Type B pancreatic cell (in vitro differentiated cells): ENCODE results near the gene RAD51B. TPM values are rescaled to one million over a fixed set of nuclear protein-coding genes. Genes with fewer than 3 reads are reported as not detected.

ENCODE experiments used
- DNase-seq: peaks from one replicate; pipeline ENCODE4 v3.0.0; 2021; ENCODE audit warnings: mixed read lengths; ENCODE audit not compliant: unreplicated experiment; ENCODE audit errors: extremely low spot score
- H3K27ac Mint-ChIP-seq: 2 replicates; pipeline ENCODE4 v1.8.0; 2021; ENCODE audit warnings: mild to moderate bottlenecking, mixed read lengths
- H3K27me3 Mint-ChIP-seq: 2 replicates; pipeline ENCODE4 v1.8.0; 2021; ENCODE audit warnings: mixed read lengths
- H3K36me3 Mint-ChIP-seq: 2 replicates; pipeline ENCODE4 v1.8.0; 2021; ENCODE audit warnings: mixed read lengths
- H3K4me1 Mint-ChIP-seq: one replicate; pipeline ENCODE4 v1.8.0; 2021; ENCODE audit warnings: mixed read lengths; ENCODE audit not compliant: unreplicated experiment
- H3K4me3 Mint-ChIP-seq: 2 replicates; pipeline ENCODE4 v1.8.0; 2021; ENCODE audit warnings: mild to moderate bottlenecking, mixed read lengths
- H3K9me3 Mint-ChIP-seq: 2 replicates; pipeline ENCODE4 v1.8.0; 2021; ENCODE audit warnings: mixed read lengths
- CTCF ChIP-seq: fragments of 200-600 bp; sonication (generic); conservative IDR thresholded peaks from 2 replicates; pipeline ENCODE4 v1.5.0; 2021; ENCODE audit warnings: antibody characterized with exemption, mild to moderate bottlenecking
- total RNA-seq: library from RNA; stranded (reverse); gene quantifications from 2 replicates; pipeline ENCODE4 v1.2.1, GENCODE V29; 2021; ENCODE audit warnings: low replicate concordance

Gene RAD51B
- total RNA-seq, 1 donor from 2014 or later = 27.3 TPM

- peaks cover 42% of the 10 kb centered on the region for H3K4me1 Mint-ChIP-seq
- H3K36me3 Mint-ChIP-seq = peaks cover 22% of the 10 kb centered on the region
- TF ChIP-seq CTCF = no peak
- no peaks in the 10 kb centered on the region for H3K27me3 Mint-ChIP-seq
- H3K4me3 Mint-ChIP-seq = peak overlapping the region; percentile 38
- peaks cover 9% of the 10 kb centered on the region for H3K9me3 Mint-ChIP-seq
- peak overlapping the region; percentile 55 for H3K27ac Mint-ChIP-seq
- DNase-seq = no peak
These were observed 216.6 kb downstream of the RAD51B start for GRCh38 chr14:68036202-68036601.

GRCh38 chr14:68039593-68039992 is 220.0 kb downstream of the RAD51B start:
- H3K9me3 Mint-ChIP-seq = peaks cover 4% of the 10 kb centered on the region
- peak overlapping the region; percentile 35 for H3K27ac Mint-ChIP-seq
- H3K36me3 Mint-ChIP-seq = peaks cover 8% of the 10 kb centered on the region
- no peak for TF ChIP-seq CTCF
- peaks cover 62% of the 10 kb centered on the region for H3K4me1 Mint-ChIP-seq
- no peaks in the 10 kb centered on the region for H3K27me3 Mint-ChIP-seq
- DNase-seq = no peak
- H3K4me3 Mint-ChIP-seq = no peak overlapping the region

DNA sequence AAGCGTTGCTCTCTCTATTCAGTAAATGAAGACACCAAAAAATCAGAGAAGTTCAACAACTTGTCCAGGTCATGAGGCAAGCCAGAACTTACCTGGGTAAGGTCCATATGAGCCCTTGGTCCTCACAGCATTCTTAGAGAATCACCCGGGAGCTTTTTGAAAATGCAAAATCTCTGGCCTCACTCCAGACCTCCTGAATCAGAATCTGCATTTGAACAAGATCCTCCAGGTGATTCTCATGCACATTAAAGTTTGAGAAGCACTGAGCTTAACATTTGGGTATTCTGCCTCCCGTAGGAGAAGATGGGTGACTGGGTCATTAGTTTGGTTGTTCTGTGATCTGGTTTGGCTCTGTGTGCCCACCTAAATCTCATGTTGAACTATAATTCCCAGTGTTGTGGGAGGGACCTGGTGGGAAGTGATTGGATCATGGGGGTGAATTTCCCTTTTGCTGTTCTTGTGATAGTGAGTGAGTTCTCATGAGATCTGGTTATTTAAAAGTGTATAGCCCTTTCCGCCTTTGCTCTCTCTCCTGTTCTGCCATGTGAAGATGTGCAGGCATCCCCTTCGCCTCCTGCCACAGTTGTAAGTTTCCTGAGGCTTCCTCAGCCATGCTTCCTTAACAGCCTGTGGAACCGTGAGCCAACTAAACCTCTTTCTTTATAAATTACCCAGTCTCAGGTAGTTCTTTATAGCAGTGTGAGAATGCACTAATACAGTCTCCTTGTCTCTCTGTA is 221.2 kb downstream of the RAD51B start:
- H3K4me3 Mint-ChIP-seq = peak overlapping the region; percentile 40
- H3K27me3 Mint-ChIP-seq = no peaks in the 10 kb centered on the region
- TF ChIP-seq CTCF = no peak
- peaks cover 61% of the 10 kb centered on the region for H3K4me1 Mint-ChIP-seq
- no peak for DNase-seq
- H3K36me3 Mint-ChIP-seq = peaks cover 8% of the 10 kb centered on the region
- peak overlapping the region; percentile 74 for H3K27ac Mint-ChIP-seq
- H3K9me3 Mint-ChIP-seq = peaks cover 4% of the 10 kb centered on the region

DNA sequence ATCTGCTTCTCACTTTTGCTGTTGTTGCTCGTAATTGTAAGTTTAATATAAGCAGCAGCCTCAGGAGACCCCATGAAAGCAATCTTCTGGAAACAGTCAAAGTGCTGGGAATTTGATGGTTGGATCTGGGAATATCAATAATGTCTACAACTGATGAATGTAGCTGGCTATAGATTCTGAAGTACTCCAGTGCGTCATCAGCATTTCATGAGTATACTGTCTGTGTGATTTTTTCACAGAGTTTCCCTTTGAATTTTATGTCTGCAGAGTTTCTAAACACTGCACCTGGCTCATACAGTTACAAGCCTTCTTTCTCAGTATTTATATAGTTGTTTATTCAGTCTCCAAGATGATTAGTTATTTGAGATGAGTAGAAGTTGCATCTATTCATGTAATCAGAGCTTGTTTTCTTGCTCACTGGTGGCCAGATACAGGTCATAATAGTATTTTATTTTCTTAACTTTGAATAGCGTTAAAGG is 222.3 kb downstream of the RAD51B start:
- TF ChIP-seq CTCF = no peak
- no peaks in the 10 kb centered on the region for H3K27me3 Mint-ChIP-seq
- peaks cover 4% of the 10 kb centered on the region for H3K9me3 Mint-ChIP-seq
- DNase-seq = no peak
- H3K4me1 Mint-ChIP-seq = peaks cover 53% of the 10 kb centered on the region
- H3K36me3 Mint-ChIP-seq = peaks cover 8% of the 10 kb centered on the region
- H3K4me3 Mint-ChIP-seq = peak overlapping the region; percentile 40
- H3K27ac Mint-ChIP-seq = peak overlapping the region; percentile 74

DNA sequence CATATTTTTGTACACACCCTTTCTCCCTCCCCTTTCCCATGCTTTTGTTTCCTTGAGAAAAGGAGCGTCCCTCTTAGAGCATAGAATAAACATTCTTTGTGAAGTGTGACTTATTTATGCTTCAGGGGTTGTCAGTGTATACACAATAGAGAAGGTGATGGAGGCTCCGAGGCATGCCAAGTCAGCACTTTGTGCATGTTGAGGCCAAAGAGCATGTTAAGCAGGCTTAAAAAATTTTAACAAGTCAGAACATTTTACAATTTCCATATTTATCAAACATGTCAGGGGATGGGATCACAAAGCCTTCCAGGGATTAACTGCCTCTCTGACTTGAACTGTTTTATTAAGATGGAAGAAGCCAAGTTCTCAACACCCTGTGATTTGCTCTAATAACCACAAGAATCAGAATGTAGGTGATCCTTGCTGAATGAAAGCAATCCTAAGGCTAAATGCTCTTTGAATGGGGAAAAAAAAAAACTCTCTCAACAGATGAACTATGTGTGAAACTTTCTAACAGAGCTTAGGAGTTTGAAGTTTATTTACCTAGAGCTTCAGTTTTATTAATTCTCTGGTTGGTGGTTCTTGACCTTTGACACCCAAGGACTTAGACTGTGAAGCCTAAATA is 223.1 kb downstream of the RAD51B start:
- Mint-ChIP-seq H3K4me3 (peak overlapping the region; percentile 15), H3K27ac (peak overlapping the region; percentile 74), H3K36me3 (peaks cover 7% of the 10 kb centered on the region), H3K9me3 (peaks cover 4% of the 10 kb centered on the region), H3K4me1 (peaks cover 51% of the 10 kb centered on the region), H3K27me3 (no peaks in the 10 kb centered on the region)
- DNase-seq = no peak
- TF ChIP-seq CTCF = no peak
